ENCODE measurements around the gene SLIT3.
A peak's percentile ranks its signal among the peaks of the same experiment; 100 is the strongest.
"Not testable (repeated sequence)": the region's sequence is repeated elsewhere in the genome, so short reads cannot be mapped to it uniquely, and the experiment has no call there.

SLIT3 gene

GRCh38 chr5:168771678-168772077 lies 529.3 kb downstream of the SLIT3 start:
- no peak for DNase-seq (ENCODE audit: low read depth in 2 of 2)

- no peak for DNase-seq (ENCODE audit: low read depth in 2 of 2)
These were observed 529.9 kb downstream of the SLIT3 start for GRCh38 chr5:168770996-168771395.

- DNase-seq (ENCODE audit: low read depth in 2 of 2): no peak
These were observed 530.9 kb downstream of the SLIT3 start for GRCh38 chr5:168770036-168770498.

- no peak for DNase-seq (ENCODE audit: low read depth in 2 of 2)
These were observed 532.8 kb downstream of the SLIT3 start for GRCh38 chr5:168768172-168768571.

GRCh38 chr5:168766426-168766700 lies 534.6 kb downstream of the SLIT3 start:
- DNase-seq (ENCODE audit: low read depth in 2 of 2): no peak

- DNase-seq (ENCODE audit: low read depth in 2 of 2): no peak
These were observed 535.2 kb downstream of the SLIT3 start for GRCh38 chr5:168765551-168766425.

- DNase-seq (ENCODE audit: low read depth in 2 of 2): no peak
These were observed 535.8 kb downstream of the SLIT3 start for GRCh38 chr5:168765086-168765550.

GRCh38 chr5:168756453-168757391 lies 544.2 kb downstream of the SLIT3 start:
- DNase-seq (ENCODE audit: low read depth in 2 of 2): no peak

GRCh38 chr5:168755548-168756093 lies 545.3 kb downstream of the SLIT3 start:
- no peak for DNase-seq (ENCODE audit: low read depth in 2 of 2)

GRCh38 chr5:168753691-168754254 lies 547.2 kb downstream of the SLIT3 start:
- no peak for DNase-seq (ENCODE audit: low read depth in 2 of 2)

- DNase-seq (ENCODE audit: low read depth in 2 of 2): no peak
These were observed 548.3 kb downstream of the SLIT3 start for GRCh38 chr5:168752416-168753190.

GRCh38 chr5:168752012-168752411 lies 548.9 kb downstream of the SLIT3 start:
- no peak for DNase-seq (ENCODE audit: low read depth in 2 of 2)

- no peak for DNase-seq (ENCODE audit: low read depth in 2 of 2)
These were observed 550.0 kb downstream of the SLIT3 start for GRCh38 chr5:168750926-168751325.

GRCh38 chr5:168749391-168750100 lies 551.4 kb downstream of the SLIT3 start:
- DNase-seq (ENCODE audit: low read depth in 2 of 2): no peak

GRCh38 chr5:168747987-168748777 lies 552.8 kb downstream of the SLIT3 start:
- peak; percentile 41 to 54 for DNase-seq (ENCODE audit: low read depth in 2 of 2)

GRCh38 chr5:168746893-168747640 lies 553.9 kb downstream of the SLIT3 start:
- no peak for DNase-seq (ENCODE audit: low read depth in 2 of 2)

- DNase-seq (ENCODE audit: low read depth in 2 of 2): not testable (repeated sequence)
These were observed 554.6 kb downstream of the SLIT3 start for GRCh38 chr5:168746126-168746892.

GRCh38 chr5:168743617-168744016 lies 557.3 kb downstream of the SLIT3 start:
- DNase-seq (ENCODE audit: low read depth in 2 of 2): no peak

Measured in stimulated activated CD4-positive, alpha-beta T cell treated with anti-CD3 and anti-CD28 coated beads, Interleukin-4, amount 100 ng/mL, for 48 hours (primary cell).